ENCODE measurements around the gene SHISAL2A. TPM values are rescaled to one million over a fixed set of nuclear protein-coding genes. Genes with fewer than 3 reads are reported as not detected.

SHISAL2A gene
- total and polyA plus RNA-seq, 2 of the 8 experiments (the other 6 are each of a cell fraction or from before 2014, with no cell fraction given), result 0.74 to 2.1 TPM

DNA sequence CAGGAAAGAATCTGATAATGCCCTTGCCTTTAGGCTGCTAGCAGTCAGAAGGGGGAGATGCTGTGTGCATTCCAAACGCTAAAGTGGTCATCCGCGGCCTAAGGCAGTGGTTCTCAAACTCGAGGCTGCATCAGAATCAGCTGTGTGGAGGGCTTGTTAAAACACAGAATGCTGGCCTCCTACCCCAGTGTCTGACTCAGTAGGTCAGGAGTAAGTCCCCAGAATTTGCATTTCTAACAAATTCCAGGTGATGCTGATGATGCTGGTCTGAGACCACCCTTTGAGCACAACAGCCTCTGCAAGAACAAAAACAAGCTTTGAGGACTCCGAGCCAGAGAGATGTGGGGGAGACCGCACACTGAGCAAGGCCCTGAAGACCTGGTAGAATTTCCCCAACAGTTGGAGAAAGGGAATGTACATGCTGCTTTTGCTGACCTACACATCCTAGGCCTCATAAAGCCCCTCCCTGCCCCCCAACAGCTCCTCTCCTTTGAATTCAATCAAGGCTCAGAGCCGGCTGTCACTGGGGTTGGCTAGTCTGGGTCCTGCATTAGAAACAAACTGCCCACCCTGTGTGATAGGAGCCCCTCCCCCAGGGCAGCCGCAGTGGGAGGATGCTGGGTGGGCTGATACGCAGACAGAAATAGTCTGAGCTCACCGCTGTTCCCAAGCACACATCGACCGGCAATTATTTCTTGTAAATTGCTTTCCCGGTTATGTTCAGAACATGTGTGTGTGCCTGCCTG lies 27.1 kb downstream of the SHISAL2A start:
- H2BK20ac ChIP-seq (ENCODE audit: low read length), result no peak overlapping the region
- no peak overlapping the region for H2BK5ac ChIP-seq (ENCODE audit: low read depth, low read length)
- peak overlapping the region; percentile 35 to 39 for H3K4me2 ChIP-seq (ENCODE audit: insufficient read depth in 1 of 2, low read depth in 2 of 2, low read length in 2 of 2)
- H3K14ac ChIP-seq (ENCODE audit: insufficient read length), result no peak overlapping the region
- TF ChIP-seq SP1 (IDR thresholded peaks at IDR 0.05; ENCODE audit: low read depth, low read length) (peak; percentile 2; the same call in 1 of the 2 replicates), EP300 (IDR thresholded peaks at IDR 0.05; ENCODE audit: borderline replicate concordance in 1 of 2, low read depth in 2 of 2, low read length in 2 of 2) (no peak), JUND (IDR thresholded peaks at IDR 0.05; ENCODE audit: low read length) (no peak), CEBPB (IDR thresholded peaks at IDR 0.05; ENCODE audit: low read depth, low read length) (no peak), ASH2L (IDR thresholded peaks at IDR 0.05; ENCODE audit: low read length) (peak; percentile 84), USF2 (IDR thresholded peaks at IDR 0.05; ENCODE audit: low read length) (no peak), TEAD4 (IDR thresholded peaks at IDR 0.05; ENCODE audit: low read depth, low read length) (peak; percentile 68; the same call in 1 of the 2 replicates)
- H4K8ac ChIP-seq (ENCODE audit: extremely low read depth, insufficient read depth, low read length), result peak overlapping the region; percentile 42; the same call in 1 of the 2 replicates
- POLR2A ChIA-PET (ENCODE audit: partially characterized antibody), result interaction anchor here (0.9 to 1.8 kb wide), 5 partner anchors 12 to 256 kb away, joined by 3 to 9 read pairs (median 4); partner anchors contain the start of genes ORC1, PRPF38A and SHISAL2A
- no peak overlapping the region for H3K4ac ChIP-seq (replicated peaks; ENCODE audit: insufficient read length, low read depth, low read length)
- DNase-seq (ENCODE audit: low read depth in 1 of 2, low spot score in 2 of 2) (peak in 1 of 2 experiments; percentile 53), FAIRE-seq (peak; percentile 87)
- H4K91ac ChIP-seq (replicated peaks; ENCODE audit: insufficient read length, low read length), result no peak overlapping the region
- H3K27me3 ChIP-seq (replicated peaks in 1 of 4; ENCODE audit: control insufficient read depth in 3 of 4, extremely low read depth in 1 of 4, insufficient read depth in 3 of 4, low read length in 3 of 4), result no peaks in the 10 kb centered on the region
- H2AFZ ChIP-seq (ENCODE audit: low read length), result 0 out of 2 replicates have a peak overlapping the region, but pooled peaks have one; percentile 3
- H2AK5ac ChIP-seq (ENCODE audit: low read depth, low read length), result no peak overlapping the region
- H3K4me1 ChIP-seq (replicated peaks in 1 of 4; ENCODE audit: control insufficient read depth in 3 of 4, insufficient read depth in 4 of 4, low read length in 3 of 4), result peaks cover 7 to 23% (median 17%) of the 10 kb centered on the region in 4 experiments
- CTCF ChIA-PET (ENCODE audit: partially characterized antibody), result interaction anchor here (1.2 to 2.2 kb wide), 8 partner anchors 8 to 185 kb away, joined by 3 to 6 read pairs (median 4); no protein-coding TSS in a partner anchor
- H3K23ac ChIP-seq (ENCODE audit: insufficient read length), result no peak overlapping the region
- peak overlapping the region; percentile 33; the same call in 1 of the 2 replicates for H3K27ac ChIP-seq (ENCODE audit: low read depth, low read length)
- peak overlapping the region; percentile 28; the same call in 1 of the 2 replicates for H3K18ac ChIP-seq (ENCODE audit: extremely low read depth, low read length)
- H3K23me2 ChIP-seq (ENCODE audit: low read depth, low read length), result no peaks in the 10 kb centered on the region
- no peaks in the 10 kb centered on the region for H3K9me3 ChIP-seq (ENCODE audit: insufficient read depth in 2 of 2, low read depth in 1 of 2, low read length in 1 of 2)
- H2BK12ac ChIP-seq (ENCODE audit: low read depth, low read length), result 0 out of 2 replicates have a peak overlapping the region, but pooled peaks have one; percentile 30
- no peaks in the 10 kb centered on the region for H3K79me2 ChIP-seq (ENCODE audit: control insufficient read depth in 1 of 2, insufficient read depth in 2 of 2, low read length in 2 of 2)
- WGBS, 2 experiments (ENCODE audit: extremely low coverage in 1 of 2, insufficient coverage in 1 of 2, insufficient read length in 1 of 2, insufficient replicate concordance in 2 of 2, low coverage in 1 of 2, low lambda C conversion rate in 2 of 2, missing lambda C conversion rate in 1 of 2), result 57% methylated on average over 13 of the region's 13 CpGs; no CpG with 5 or more reads in 1 of the 2 experiments
- H3K56ac ChIP-seq (replicated peaks; ENCODE audit: insufficient read length, low read depth, low read length), result no peak overlapping the region
- no peak overlapping the region for H2BK15ac ChIP-seq (ENCODE audit: low read length)
- H4K20me1 ChIP-seq (replicated peaks in 1 of 2; ENCODE audit: control insufficient read depth in 1 of 2, insufficient read depth in 2 of 2, low read length in 2 of 2), result no peaks in the 10 kb centered on the region
- no peak overlapping the region for H2BK120ac ChIP-seq (replicated peaks; ENCODE audit: low read depth, low read length)
- H3K79me1 ChIP-seq (ENCODE audit: low read depth, low read length), result no peaks in the 10 kb centered on the region
- peak overlapping the region; percentile 18 for H4K5ac ChIP-seq (ENCODE audit: insufficient read length, low read depth, low read length)
- peak overlapping the region in 1 of 4 experiments; percentile 10; a peak in 2 of 8 replicates for H3K4me3 ChIP-seq (ENCODE audit: extremely low read depth in 1 of 4, insufficient read depth in 2 of 4, low read depth in 3 of 4, low read length in 4 of 4)
- H3K36me3 ChIP-seq (ENCODE audit: control insufficient read depth in 2 of 4, insufficient read depth in 4 of 4, low read length in 3 of 4), result no peaks in the 10 kb centered on the region
- H3K9ac ChIP-seq (replicated peaks in 1 of 4; ENCODE audit: extremely low read depth in 1 of 4, low read depth in 3 of 4, low read length in 3 of 4), result no peak overlapping the region

All from H1 (cell line).